Trophoblast cell (in vitro differentiated cells and primary cell): Measurements from ENCODE around the gene ABAT.

Source experiments
- DNase-seq, 2 donors: peaks; one replicate each; pipeline ENCODE4 v3.0.0-alpha.2; 2016
- H2AFZ ChIP-seq: 2 replicates; pipeline ENCODE4 v1.6.1; 2013; ENCODE audit warnings: low read length, moderate library complexity, mild to moderate bottlenecking; ENCODE audit not compliant: insufficient read depth, poor library complexity
- H2AK5ac ChIP-seq: 2 replicates; pipeline ENCODE4 v1.6.1; 2013; ENCODE audit warnings: mild to moderate bottlenecking, low read length
- H2BK120ac ChIP-seq: 2 replicates; pipeline ENCODE4 v1.6.1; 2013; ENCODE audit warnings: low read length, mild to moderate bottlenecking, moderate library complexity; ENCODE audit not compliant: insufficient read depth, poor library complexity
- H2BK12ac ChIP-seq: 2 replicates; pipeline ENCODE4 v1.6.1; 2013; ENCODE audit warnings: mild to moderate bottlenecking, low read length, moderate library complexity
- H2BK5ac ChIP-seq: 2 replicates; pipeline ENCODE4 v1.6.1; 2013; ENCODE audit warnings: low read length, low read depth, moderate library complexity, mild to moderate bottlenecking; ENCODE audit not compliant: poor library complexity
- H3K14ac ChIP-seq: 2 replicates; pipeline ENCODE4 v1.6.1; 2013; ENCODE audit warnings: mild to moderate bottlenecking, low read length
- H3K18ac ChIP-seq: 2 replicates; pipeline ENCODE4 v1.6.1; 2013; ENCODE audit warnings: mild to moderate bottlenecking, low read length
- H3K23ac ChIP-seq: 2 replicates; pipeline ENCODE4 v1.6.1; 2013; ENCODE audit warnings: low read length
- H3K27ac ChIP-seq: 2 replicates; pipeline ENCODE4 v1.5.1; 2013; ENCODE audit warnings: low read depth, mild to moderate bottlenecking, inconsistent platforms, low read length, moderate library complexity
- H3K27me3 ChIP-seq: 2 replicates; pipeline ENCODE4 v1.6.1; 2013; ENCODE audit warnings: inconsistent platforms, mild to moderate bottlenecking, low read length, moderate library complexity; ENCODE audit not compliant: insufficient read depth
- H3K36me3 ChIP-seq, 2 experiments: 1 replicate in 1 of 2; 2 replicates in 1 of 2; pipeline ENCODE4 v1.6.1; 2013; ENCODE audit warnings: low read length in 2 of 2, mild to moderate bottlenecking in 2 of 2, moderate library complexity in 1 of 2; ENCODE audit not compliant: insufficient read depth in 2 of 2, control insufficient read depth in 1 of 2
- H3K4ac ChIP-seq: 2 replicates; pipeline ENCODE4 v1.6.1; 2013; ENCODE audit warnings: low read depth, mild to moderate bottlenecking, low read length, moderate library complexity
- H3K4me1 ChIP-seq, 2 experiments: 1 replicate in 1 of 2; 2 replicates in 1 of 2; pipeline ENCODE4 v1.6.1; 2013; ENCODE audit warnings: low read length in 2 of 2, mild to moderate bottlenecking in 2 of 2, moderate library complexity in 1 of 2; ENCODE audit not compliant: insufficient read depth in 2 of 2, control insufficient read depth in 1 of 2
- H3K4me2 ChIP-seq: 2 replicates; pipeline ENCODE4 v1.6.1; 2013; ENCODE audit warnings: inconsistent platforms, mild to moderate bottlenecking, low read length, moderate library complexity
- H3K4me3 ChIP-seq: 2 replicates; pipeline ENCODE4 v1.5.1; 2013; ENCODE audit warnings: mild to moderate bottlenecking, low read depth, low read length, inconsistent platforms
- H3K79me1 ChIP-seq: one replicate; pipeline ENCODE4 v1.6.1; 2013; ENCODE audit warnings: low read length
- H3K79me2 ChIP-seq: 2 replicates; pipeline ENCODE4 v1.6.1; 2013; ENCODE audit warnings: low read length, mild to moderate bottlenecking; ENCODE audit not compliant: control insufficient read depth, insufficient read depth, poor library complexity
- H3K9ac ChIP-seq: 2 replicates; pipeline ENCODE4 v1.6.1; 2013; ENCODE audit warnings: mild to moderate bottlenecking, low read length
- H3K9me3 ChIP-seq: 2 replicates; pipeline ENCODE4 v1.6.1; 2013; ENCODE audit warnings: low read depth, mild to moderate bottlenecking, control low read depth, inconsistent platforms, low read length; ENCODE audit not compliant: insufficient read depth
- H4K12ac ChIP-seq: 2 replicates; pipeline ENCODE4 v1.6.1; 2013; ENCODE audit warnings: low read depth, mild to moderate bottlenecking, low read length, moderate library complexity
- H4K8ac ChIP-seq: 2 replicates; pipeline ENCODE4 v1.6.1; 2013; ENCODE audit warnings: low read depth, mild to moderate bottlenecking, low read length, moderate library complexity
- H4K91ac ChIP-seq: one replicate; pipeline ENCODE4 v1.6.1; 2013; ENCODE audit warnings: low read depth, mild to moderate bottlenecking, low read length, moderate library complexity
- WGBS: extraction: QIAGEN DNeasy Blood & Tissue Kit; methylation state at CpG from one replicate; pipeline ENCODE4 v1.1.7; 2013; ENCODE audit warnings: missing lambda C conversion rate; ENCODE audit not compliant: insufficient read length, insufficient coverage; ENCODE audit errors: extremely low coverage; 5-methylcytosine and 5-hydroxymethylcytosine counted together

Gene ABAT

GRCh38 chr16:8691728-8692127 lies 17.3 kb downstream of the ABAT start:
- H2AK5ac ChIP-seq, result no peak overlapping the region

GRCh38 chr16:8694795-8695728 lies 20.6 kb downstream of the ABAT start:
- H2AFZ ChIP-seq, result no peak overlapping the region
- no peak overlapping the region for H2BK12ac ChIP-seq
- no peak overlapping the region for H3K4me3 ChIP-seq
- no peak overlapping the region for H3K4ac ChIP-seq
- H3K9me3 ChIP-seq, result peaks cover under 1% of the 10 kb centered on the region
- H3K27ac ChIP-seq, result no peak overlapping the region
- H3K4me2 ChIP-seq, result no peak overlapping the region
- H2AK5ac ChIP-seq, result no peak overlapping the region
- no peak overlapping the region for H3K18ac ChIP-seq
- H3K36me3 ChIP-seq, result peaks cover 0 to under 1% of the 10 kb centered on the region in 2 experiments
- no peaks in the 10 kb centered on the region for H3K79me1 ChIP-seq
- DNase-seq, result no peak
- no peak overlapping the region for H2BK120ac ChIP-seq
- H3K23ac ChIP-seq, result no peak overlapping the region
- H3K14ac ChIP-seq, result no peak overlapping the region
- H2BK5ac ChIP-seq, result no peak overlapping the region
- H3K9ac ChIP-seq, result no peak overlapping the region
- no CpG with 5 or more reads among the region's 18 CpGs for WGBS
- H3K4me1 ChIP-seq, result peaks cover 4% of the 10 kb centered on the region in 2 experiments
- no peak overlapping the region for H4K91ac ChIP-seq
- no peaks in the 10 kb centered on the region for H3K79me2 ChIP-seq
- no peak overlapping the region for H4K8ac ChIP-seq
- H3K27me3 ChIP-seq, result no peaks in the 10 kb centered on the region
- H4K12ac ChIP-seq, result no peak overlapping the region

More at GRCh38 chr16:8691728-8692127, 17.3 kb downstream of the ABAT start:
- Histone ChIP-seq H3K4ac (no peak overlapping the region), H3K79me1 (no peaks in the 10 kb centered on the region), H2BK5ac (no peak overlapping the region), H2AFZ (no peak overlapping the region), H2BK12ac (no peak overlapping the region), H3K14ac (no peak overlapping the region), H3K23ac (no peak overlapping the region), H3K79me2 (no peaks in the 10 kb centered on the region), H3K18ac (no peak overlapping the region), H4K12ac (no peak overlapping the region), H3K4me2 (no peak overlapping the region), H3K9me3 (peaks cover 2% of the 10 kb centered on the region), H3K4me1 (peaks cover 4% of the 10 kb centered on the region in 2 experiments), H3K27me3 (no peaks in the 10 kb centered on the region), H3K4me3 (no peak overlapping the region), H3K9ac (no peak overlapping the region), H3K36me3 (peaks cover 0 to 2% of the 10 kb centered on the region in 2 experiments), H4K8ac (no peak overlapping the region), H4K91ac (no peak overlapping the region), H2BK120ac (no peak overlapping the region), H3K27ac (no peak overlapping the region)
- no CpG with 5 or more reads among the region's 8 CpGs for WGBS
- DNase-seq, result no peak

DNA sequence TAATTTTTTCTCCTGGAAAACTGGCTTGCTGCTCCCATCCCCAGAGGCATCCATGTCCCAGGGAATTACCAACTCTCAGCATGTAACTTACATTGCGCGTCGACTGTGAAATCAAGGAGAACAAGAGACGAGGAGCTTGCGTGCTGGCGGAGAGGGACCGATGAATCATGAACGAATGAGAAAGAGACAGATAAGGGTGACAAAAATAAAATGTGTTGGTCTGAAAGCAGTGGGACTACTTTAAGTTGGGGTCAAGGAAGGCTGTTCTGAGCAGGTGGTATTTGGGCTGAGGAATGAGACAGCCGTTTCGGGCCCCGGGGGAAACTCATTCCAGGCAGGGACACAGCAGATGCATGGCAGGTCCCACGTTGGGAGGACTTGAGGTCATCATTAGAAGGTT lies 22.5 kb downstream of the ABAT start:
- Histone ChIP-seq H2BK12ac (no peak overlapping the region), H3K23ac (no peak overlapping the region), H3K4me3 (no peak overlapping the region), H4K91ac (no peak overlapping the region), H3K14ac (no peak overlapping the region), H3K4me2 (no peak overlapping the region), H3K18ac (no peak overlapping the region), H3K79me1 (no peaks in the 10 kb centered on the region), H2BK120ac (no peak overlapping the region), H3K4me1 (peaks cover 4% of the 10 kb centered on the region in 2 experiments), H3K36me3 (no peaks in the 10 kb centered on the region), H3K4ac (no peak overlapping the region), H4K12ac (no peak overlapping the region), H3K9me3 (no peaks in the 10 kb centered on the region), H2AK5ac (no peak overlapping the region), H3K27ac (no peak overlapping the region), H2AFZ (no peak overlapping the region), H3K27me3 (no peaks in the 10 kb centered on the region), H3K9ac (no peak overlapping the region), H3K79me2 (no peaks in the 10 kb centered on the region), H2BK5ac (no peak overlapping the region), H4K8ac (no peak overlapping the region)
- WGBS, result no CpG with 5 or more reads among the region's 12 CpGs
- no peak for DNase-seq

GRCh38 chr16:8697965-8698364 lies 23.5 kb downstream of the ABAT start:
- H4K91ac ChIP-seq, result no peak overlapping the region

More at GRCh38 chr16:8697965-8698364, 23.5 kb downstream of the ABAT start:
- Histone ChIP-seq H3K4me3 (no peak overlapping the region), H3K4me1 (no peaks in the 10 kb centered on the region), H2BK5ac (no peak overlapping the region), H2AK5ac (no peak overlapping the region), H3K79me2 (no peaks in the 10 kb centered on the region), H3K4ac (no peak overlapping the region), H3K9ac (no peak overlapping the region), H3K14ac (no peak overlapping the region), H3K36me3 (no peaks in the 10 kb centered on the region), H3K27me3 (no peaks in the 10 kb centered on the region), H3K18ac (no peak overlapping the region), H4K12ac (no peak overlapping the region), H3K9me3 (no peaks in the 10 kb centered on the region), H4K8ac (no peak overlapping the region), H3K79me1 (no peaks in the 10 kb centered on the region), H2AFZ (no peak overlapping the region), H3K23ac (no peak overlapping the region), H3K4me2 (no peak overlapping the region), H2BK120ac (no peak overlapping the region), H3K27ac (no peak overlapping the region), H2BK12ac (no peak overlapping the region)
- WGBS, result no CpG with 5 or more reads among the region's 3 CpGs
- no peak for DNase-seq
